NCI-H187 (cell line): ENCODE results near the gene PDE4C.
A peak's percentile ranks its signal among the peaks of the same experiment; 100 is the strongest.

Source experiments
- DNase-seq, 2 experiments: peaks; one replicate each; lab custom pipeline; 2025; lab: John Stamatoyannopoulos, UW

The PDE4C gene

GRCh38 chr19:18198374-18198773 is 27.9 kb downstream of the PDE4C start:
- no peak for DNase-seq

GRCh38 chr19:18197941-18198340 is 28.3 kb downstream of the PDE4C start:
- DNase-seq: no peak

DNA sequence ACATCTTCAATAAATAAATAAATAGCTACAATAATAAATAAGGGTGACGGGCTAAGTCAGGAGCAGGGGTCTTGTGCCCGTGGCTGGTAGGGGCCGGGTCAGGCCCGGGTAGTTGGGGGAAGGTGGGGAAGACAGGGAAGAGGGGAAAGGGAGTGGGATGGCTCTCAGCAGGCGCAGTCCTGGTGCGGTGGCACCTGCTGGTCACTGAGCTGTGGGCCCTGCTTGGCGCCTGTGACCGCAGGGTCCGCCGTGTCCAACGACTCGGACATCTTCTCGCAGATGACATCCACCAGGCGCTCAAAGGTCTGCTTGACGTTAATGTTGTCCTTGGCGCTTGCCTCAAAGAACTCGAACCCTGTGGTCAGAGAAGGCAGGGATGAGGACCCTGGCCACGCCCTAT is 28.9 kb downstream of the PDE4C start:
- no peak for DNase-seq

- no peak for DNase-seq
These were observed 29.8 kb downstream of the PDE4C start for GRCh38 chr19:18196511-18196845.

- DNase-seq: no peak
These were observed 31.5 kb downstream of the PDE4C start for GRCh38 chr19:18194554-18195238.

DNA sequence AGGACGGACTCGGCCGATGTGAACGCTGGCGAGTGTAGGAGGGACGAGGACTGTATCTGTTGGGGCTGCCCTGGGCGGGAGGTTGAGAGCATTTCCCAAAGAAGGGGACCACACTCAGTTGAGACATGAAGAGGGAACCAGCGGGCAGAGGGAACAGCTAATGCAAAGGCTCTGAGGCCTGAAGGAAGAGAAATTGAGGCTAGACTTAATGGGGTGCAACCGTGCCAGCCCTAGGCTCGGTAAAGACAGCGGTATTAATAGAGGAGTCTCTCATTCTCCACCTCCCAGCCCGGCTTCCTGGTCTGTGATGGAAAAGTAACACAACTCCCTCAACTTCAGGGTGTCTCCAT is 32.1 kb downstream of the PDE4C start:
- no peak for DNase-seq

DNA sequence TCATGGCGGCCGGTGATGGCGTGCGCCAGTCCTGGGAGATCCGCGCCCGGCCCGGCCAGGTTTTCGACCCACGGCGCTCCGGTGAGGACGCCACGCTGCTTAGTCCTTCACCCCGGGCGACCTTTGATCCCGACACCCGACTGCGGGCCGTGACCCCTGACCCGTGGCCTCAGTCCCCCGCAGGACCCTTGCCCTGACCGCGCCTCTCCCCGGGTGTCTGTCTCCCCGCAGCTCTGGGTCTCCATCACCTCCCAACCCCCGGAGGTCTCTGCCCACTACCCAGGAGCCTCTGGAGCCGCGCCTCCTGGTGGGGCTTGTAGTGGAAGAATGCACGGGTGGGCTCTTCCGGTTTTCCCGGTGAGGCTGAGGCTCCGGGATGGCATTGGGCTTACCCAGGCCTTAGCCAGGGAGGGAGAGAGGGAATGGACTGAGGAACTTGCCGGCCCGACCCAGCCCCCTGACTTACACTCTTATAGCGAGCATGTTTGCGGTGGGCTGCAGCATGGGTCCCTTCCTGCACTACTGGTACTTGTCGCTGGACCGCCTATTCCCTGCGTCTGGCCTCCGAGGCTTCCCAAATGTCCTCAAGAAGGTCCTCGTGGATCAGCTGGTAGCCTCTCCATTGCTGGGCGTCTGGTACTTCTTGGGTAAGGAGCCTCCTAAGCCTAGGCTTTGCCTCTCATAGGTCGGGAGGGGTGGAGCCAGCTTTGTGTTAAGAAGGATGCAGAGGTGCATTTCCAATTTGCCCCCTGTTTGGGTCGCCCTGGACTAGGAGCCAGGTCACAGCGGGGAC is 32.7 kb downstream of the PDE4C start:
- no peak for DNase-seq

GRCh38 chr19:18192673-18193387 is 33.4 kb downstream of the PDE4C start, which contains the start of gene MPV17L2:
MPV17L2 (plus strand) TSS chr19:18193218; CDS start chr19:18193282, 64 bp downstream.
- peak; percentile 81 to 97 for DNase-seq

DNA sequence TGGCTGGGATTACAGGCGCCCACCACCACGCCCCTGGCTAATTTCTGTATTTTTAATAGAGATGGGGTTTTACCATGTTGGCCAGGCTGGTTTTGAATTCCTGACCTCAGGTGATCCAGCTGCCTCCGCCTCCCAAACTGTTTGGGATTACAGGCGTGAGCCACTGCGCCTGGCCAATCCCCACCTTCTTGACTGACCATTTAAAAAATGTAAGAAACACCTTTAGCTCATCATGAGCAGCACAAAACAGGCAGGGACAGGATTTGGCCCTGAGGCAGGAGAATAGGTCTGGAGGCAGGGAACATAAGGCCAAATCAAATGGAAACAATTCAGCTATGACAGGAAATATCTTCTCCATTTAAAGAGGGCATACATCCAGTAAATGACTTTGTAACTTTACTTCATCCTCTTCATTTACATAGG is 34.6 kb downstream of the PDE4C start:
- DNase-seq: no peak

GRCh38 chr19:18190278-18190677 is 36.0 kb downstream of the PDE4C start:
- no peak for DNase-seq

GRCh38 chr19:18185538-18185937 is 40.7 kb downstream of the PDE4C start:
- no peak for DNase-seq

DNA sequence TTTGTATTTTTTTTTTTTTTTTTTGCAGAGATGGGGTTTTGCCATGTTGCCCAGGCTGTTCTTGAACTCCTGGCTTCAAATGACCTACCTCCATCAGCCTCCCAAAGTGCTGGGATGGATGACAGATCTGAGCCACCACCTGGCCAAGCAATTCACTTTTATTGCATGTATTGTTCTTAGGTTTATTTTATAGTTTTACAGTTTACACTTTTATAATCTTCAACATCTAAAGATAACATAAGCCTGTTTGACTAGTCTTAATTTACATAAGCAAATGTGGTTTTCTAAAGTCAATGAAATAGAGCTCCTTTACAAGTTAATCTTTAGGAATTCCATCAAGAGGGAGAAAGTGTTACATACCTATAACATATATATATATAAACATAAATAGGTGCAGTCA is 42.7 kb downstream of the PDE4C start:
- no peak for DNase-seq

GRCh38 chr19:18179957-18180356 is 46.3 kb downstream of the PDE4C start:
- no peak for DNase-seq

DNA sequence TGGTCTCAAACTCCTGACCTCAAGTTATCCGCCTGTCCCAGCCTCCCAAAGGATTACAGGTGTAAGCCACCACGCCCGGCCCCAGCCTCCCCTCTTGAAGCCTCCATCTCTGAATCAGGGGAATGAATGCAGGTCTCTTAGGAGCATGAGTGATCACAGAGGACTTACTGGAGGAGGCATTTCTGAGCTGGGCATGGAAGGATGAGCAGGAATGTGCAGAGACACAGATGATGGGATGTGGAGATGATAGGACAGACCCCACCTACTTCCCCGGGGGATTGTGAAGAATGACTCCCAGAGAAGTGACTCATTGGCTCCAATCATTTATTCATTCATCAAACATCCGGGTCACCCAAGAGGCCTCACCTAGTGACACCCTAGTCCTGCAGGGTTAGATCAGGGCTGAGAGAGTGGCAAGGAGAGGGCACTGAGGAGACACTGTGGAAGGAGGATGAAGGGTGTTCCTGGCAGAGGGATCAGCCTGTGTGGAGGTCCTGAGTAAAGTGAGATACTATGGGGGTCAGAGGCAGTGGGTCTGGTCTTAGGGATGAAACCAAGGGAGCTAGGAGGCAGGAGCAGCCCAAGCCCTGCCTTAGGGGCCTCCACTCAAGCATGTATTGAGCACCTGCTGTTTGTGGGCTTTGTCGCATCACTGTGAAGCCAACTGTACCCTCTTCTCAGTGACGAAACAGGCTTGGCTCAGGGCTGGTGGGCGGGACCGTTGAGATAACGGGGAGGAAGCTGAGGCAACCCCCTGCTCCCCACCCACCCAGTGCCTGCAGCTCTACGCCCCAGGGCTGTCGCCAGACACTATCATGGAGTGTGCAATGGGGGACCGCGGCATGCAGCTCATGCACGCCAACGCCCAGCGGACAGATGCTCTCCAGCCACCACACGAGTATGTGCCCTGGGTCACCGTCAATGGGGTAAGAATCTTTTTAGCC is 49.6 kb downstream of the PDE4C start:
- DNase-seq: no peak

DNA sequence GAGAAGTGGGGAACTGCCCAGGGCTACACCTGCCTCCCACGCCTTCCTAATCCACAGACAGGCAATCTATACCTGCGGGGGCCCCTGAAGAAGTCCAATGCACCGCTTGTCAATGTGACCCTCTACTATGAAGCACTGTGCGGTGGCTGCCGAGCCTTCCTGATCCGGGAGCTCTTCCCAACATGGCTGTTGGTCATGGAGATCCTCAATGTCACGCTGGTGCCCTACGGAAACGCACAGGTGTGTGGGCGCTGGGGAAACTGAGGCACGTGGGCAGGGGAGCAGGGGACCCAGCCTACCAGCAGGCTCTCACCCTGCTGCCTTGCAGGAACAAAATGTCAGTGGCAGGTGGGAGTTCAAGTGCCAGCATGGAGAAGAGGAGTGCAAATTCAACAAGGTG is 51.3 kb downstream of the PDE4C start:
- no peak for DNase-seq
